Measurements from ENCODE around the gene PIGT.

DNA sequence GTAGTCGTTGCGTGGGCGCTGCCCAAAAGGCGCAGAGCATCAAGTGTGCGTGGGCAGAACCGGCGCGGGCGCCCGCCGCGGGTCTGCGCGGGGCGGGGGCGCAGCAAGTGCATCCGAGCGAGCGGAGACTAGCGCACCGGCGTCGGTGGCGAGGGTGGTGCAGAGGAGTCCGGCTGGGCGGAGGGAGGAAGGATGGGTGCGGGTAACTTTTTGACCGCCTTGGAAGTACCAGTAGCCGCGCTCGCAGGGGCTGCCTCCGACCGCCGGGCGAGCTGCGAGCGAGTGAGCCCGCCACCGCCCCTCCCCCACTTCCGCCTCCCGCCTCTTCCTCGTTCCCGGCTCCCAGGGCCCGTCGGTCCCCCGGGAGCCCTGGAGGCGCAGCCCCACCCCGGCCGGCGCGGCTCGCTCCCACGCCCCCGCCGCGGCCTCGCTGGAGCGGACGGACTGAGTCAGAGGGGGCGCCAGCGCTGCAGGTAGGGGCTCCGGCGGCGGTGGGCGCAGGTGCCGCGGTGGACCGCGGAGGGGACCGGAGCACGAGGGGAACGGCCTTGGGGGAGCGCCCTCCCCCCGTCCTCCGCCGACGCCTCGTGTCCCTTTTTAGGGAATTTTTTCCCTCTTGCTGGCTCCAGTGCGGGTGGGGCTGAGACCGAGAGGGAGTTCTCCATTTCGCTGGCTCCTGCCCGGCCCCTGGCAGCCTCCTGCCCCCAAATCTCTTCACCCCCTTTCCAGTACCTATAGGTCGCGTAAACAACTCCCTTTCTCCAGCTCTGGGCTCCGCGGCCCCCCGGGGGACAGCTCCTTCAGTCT lies 9.5 kb upstream of the PIGT start:
- TF ChIP-seq TAF1 (IDR thresholded peaks at IDR 0.05; ENCODE audit: borderline replicate concordance, low read depth, low read length) (peak; percentile 51; the same call in 1 of the 2 replicates), POLR2AphosphoS5 (IDR thresholded peaks at IDR 0.05; ENCODE audit: low read depth, low read length) (no peak), EP300 (IDR thresholded peaks at IDR 0.05; ENCODE audit: borderline replicate concordance in 1 of 2, low read depth in 1 of 2, low read length in 1 of 2) (no peak)
- TF ChIP-seq, protein P1, sequence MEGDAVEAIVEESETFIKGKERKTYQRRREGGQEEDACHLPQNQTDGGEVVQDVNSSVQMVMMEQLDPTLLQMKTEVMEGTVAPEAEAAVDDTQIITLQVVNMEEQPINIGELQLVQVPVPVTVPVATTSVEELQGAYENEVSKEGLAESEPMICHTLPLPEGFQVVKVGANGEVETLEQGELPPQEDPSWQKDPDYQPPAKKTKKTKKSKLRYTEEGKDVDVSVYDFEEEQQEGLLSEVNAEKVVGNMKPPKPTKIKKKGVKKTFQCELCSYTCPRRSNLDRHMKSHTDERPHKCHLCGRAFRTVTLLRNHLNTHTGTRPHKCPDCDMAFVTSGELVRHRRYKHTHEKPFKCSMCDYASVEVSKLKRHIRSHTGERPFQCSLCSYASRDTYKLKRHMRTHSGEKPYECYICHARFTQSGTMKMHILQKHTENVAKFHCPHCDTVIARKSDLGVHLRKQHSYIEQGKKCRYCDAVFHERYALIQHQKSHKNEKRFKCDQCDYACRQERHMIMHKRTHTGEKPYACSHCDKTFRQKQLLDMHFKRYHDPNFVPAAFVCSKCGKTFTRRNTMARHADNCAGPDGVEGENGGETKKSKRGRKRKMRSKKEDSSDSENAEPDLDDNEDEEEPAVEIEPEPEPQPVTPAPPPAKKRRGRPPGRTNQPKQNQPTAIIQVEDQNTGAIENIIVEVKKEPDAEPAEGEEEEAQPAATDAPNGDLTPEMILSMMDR (IDR thresholded peaks at IDR 0.05): no peak
- TF ChIP-seq, protein P2, sequence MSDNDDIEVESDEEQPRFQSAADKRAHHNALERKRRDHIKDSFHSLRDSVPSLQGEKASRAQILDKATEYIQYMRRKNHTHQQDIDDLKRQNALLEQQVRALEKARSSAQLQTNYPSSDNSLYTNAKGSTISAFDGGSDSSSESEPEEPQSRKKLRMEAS (IDR thresholded peaks at IDR 0.05; ENCODE audit: low read depth): peak; percentile 17; the same call in 1 of the 2 replicates

Measured in SK-N-SH (cell line).